GM10248 (cell line): ENCODE measurements around the gene C5orf52.
"Not testable (repeated sequence)": the region's sequence is repeated elsewhere in the genome, so short reads cannot be mapped to it uniquely, and the experiment has no call there.

ENCODE experiments used
- CTCF ChIA-PET: fragments of 300-600 bp; sonication (Branson Sonifier 250); formaldehyde crosslinking; extraction: SDS; loops from one replicate; lab custom pipeline; 2021; ENCODE audit warnings: antibody characterized with exemption; lab: Yijun Ruan, JAX
- POLR2A ChIA-PET: fragments of 350-650 bp; sonication (Branson Sonifier 250); formaldehyde crosslinking; extraction: SDS; loops from one replicate; lab custom pipeline; 2020; ENCODE audit warnings: antibody characterized with exemption; lab: Yijun Ruan, JAX
- DNase-seq: peaks from one replicate; pipeline ENCODE4 v3.0.0; 2012; ENCODE audit errors: extremely low spot score
- TF ChIP-seq, protein P1 (sequence below): IDR thresholded peaks from 2 replicates; pipeline ENCODE4 v1.5.1; 2012; ENCODE audit warnings: mild to moderate bottlenecking, low read depth; ENCODE audit errors: extremely low read depth, missing control alignments, control extremely low read depth

C5orf52 gene

DNA sequence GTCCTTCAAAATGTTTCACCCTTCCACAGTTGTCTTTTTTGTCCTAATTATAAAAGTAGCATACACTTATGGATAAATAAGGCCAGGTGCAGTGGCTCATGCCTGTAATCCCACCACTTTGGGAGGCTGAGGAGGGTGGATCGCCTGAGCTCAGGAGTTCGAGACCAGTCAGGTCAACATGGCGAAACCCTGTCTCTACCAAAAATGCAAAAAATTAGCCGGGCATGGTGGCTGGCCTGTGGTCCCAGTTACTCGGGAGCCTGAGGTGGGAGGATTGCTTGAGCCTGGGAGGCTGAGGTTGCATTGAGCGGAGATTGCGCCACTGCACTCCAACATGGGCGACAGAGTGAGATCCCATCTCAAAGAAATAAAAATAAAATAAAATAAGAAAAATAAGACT, 1.6 kb downstream of the C5orf52 start:
- ChIA-PET CTCF (no interaction called here), POLR2A (no interaction called here)
- TF ChIP-seq, protein P1, sequence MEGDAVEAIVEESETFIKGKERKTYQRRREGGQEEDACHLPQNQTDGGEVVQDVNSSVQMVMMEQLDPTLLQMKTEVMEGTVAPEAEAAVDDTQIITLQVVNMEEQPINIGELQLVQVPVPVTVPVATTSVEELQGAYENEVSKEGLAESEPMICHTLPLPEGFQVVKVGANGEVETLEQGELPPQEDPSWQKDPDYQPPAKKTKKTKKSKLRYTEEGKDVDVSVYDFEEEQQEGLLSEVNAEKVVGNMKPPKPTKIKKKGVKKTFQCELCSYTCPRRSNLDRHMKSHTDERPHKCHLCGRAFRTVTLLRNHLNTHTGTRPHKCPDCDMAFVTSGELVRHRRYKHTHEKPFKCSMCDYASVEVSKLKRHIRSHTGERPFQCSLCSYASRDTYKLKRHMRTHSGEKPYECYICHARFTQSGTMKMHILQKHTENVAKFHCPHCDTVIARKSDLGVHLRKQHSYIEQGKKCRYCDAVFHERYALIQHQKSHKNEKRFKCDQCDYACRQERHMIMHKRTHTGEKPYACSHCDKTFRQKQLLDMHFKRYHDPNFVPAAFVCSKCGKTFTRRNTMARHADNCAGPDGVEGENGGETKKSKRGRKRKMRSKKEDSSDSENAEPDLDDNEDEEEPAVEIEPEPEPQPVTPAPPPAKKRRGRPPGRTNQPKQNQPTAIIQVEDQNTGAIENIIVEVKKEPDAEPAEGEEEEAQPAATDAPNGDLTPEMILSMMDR = no peak
- DNase-seq = no peak

DNA sequence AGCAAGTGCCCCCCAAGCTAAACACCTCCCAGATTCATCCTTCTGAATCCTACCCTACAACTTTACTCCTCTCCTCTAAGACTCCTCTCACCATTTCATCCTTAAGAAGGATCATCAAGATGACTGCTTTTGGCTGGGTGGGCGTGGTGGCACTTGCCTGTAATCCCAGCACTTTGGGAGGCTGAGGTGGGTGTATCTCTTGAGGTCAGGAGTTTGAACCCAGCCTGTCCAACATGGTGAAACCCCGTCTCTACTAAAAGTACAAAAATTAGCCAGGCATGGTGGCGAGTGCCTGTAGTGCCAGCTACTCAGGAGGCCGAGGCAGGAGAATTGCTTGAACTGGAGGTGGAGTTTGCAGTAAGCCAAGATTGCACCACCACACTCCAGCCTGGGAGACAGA, 3.0 kb downstream of the C5orf52 start:
- POLR2A ChIA-PET, DNase-seq: not testable (repeated sequence)
- CTCF ChIA-PET = interaction anchor here (1.5 kb wide), 1 partner anchor 69 kb away, joined by 4 read pairs; no protein-coding TSS in a partner anchor

DNA sequence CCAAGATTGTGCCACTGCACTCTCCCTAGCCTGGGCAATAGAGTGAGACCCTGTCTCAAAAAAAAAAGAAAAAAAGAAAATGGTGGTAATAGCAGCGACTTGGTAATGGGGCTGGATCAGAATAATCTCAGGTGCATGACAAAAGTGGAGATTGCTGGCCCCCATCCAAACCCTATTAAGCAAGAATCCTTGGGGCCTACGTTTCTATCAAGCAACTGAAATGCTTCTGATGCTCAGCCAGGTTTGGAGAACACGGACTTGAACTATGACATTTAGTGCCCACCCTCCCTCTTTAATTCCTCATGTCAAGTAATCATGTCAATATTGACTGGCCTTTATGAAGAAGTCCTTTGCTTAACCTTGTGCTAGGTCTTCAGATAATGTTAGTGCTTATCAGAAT, 6.6 kb downstream of the C5orf52 start:
- POLR2A ChIA-PET = no interaction called here
- TF ChIP-seq, protein P1 = no peak
- no peak for DNase-seq
- CTCF ChIA-PET = no interaction called here

DNA sequence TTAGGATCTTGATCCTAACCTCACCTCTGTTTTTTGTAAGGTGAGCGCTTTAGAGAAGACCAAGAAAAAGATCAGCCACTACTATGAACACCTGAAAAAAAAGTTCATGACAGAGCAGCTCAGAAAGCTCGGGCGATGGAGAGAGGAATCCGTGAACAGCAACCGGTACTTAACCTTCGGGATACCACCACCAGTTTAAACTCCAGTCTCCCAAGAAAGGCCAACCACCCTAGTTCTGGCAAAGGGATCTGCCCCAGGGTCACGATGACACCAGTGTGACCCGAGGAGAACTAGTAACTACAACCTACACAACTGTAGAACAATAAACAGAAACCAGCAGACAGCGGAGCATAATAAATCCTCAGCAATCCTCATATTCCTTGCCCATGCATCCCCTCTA, 8.5 kb downstream of the C5orf52 start:
- ChIA-PET POLR2A (no interaction called here), CTCF (interaction anchor here (1.2 to 1.7 kb wide), 3 partner anchors 11 to 63 kb away, joined by 5 to 9 read pairs (median 7); partner anchors contain the start of gene LSM11)
- TF ChIP-seq, protein P1 = no peak
- no peak for DNase-seq

DNA sequence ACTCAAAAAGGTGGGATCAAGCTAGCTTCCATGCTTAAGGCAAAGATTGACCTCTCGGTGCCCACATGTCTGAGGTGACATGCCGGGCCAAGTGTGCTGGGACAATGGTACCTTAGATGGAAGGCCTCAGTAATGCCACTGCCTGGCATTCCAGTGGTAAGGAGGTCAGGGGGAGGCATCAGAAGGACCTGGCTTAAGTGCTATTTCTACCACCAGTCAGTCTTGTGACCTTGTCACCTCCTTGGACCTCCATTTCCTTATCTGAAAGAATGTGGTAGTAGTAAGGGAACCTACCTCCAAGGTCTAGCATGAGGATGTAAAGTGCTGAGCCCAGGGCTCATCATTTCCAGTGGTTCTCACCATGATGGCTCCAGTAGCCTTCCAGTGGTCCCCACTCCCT, 8.9 kb downstream of the C5orf52 start:
- TF ChIP-seq, protein P1 = no peak
- POLR2A ChIA-PET = no interaction called here
- no peak for DNase-seq
- CTCF ChIA-PET = interaction anchor here (1.2 to 5.6 kb wide), 4 partner anchors 12 to 63 kb away, joined by 5 to 22 read pairs (median 10); partner anchors contain the start of gene LSM11

DNA sequence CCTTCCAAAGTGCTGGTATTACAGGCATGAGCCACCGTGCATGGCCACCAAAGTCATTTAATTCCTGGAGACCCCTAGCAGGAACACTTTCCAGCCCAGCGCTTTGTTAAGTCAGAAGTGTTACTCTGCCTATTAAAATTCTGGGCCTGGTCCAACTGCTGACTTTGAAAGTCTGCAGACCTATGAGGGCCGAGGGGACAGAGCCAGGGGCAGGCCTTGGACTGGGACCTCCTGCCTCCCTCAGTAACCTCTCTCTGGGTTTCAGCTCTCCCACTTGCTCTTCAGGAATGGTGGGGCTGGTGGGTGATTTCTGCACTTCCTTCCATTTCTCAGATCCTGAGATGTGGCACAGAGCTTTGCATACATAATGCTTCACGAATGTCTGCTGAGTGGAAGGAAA, 9.7 kb downstream of the C5orf52 start:
- TF ChIP-seq, protein P1 = no peak
- DNase-seq = no peak
- ChIA-PET CTCF (interaction anchor here (0.7 to 5.6 kb wide), 3 partner anchors 12 to 62 kb away, joined by 3 to 22 read pairs (median 10); partner anchors contain the start of gene LSM11), POLR2A (no interaction called here)

DNA sequence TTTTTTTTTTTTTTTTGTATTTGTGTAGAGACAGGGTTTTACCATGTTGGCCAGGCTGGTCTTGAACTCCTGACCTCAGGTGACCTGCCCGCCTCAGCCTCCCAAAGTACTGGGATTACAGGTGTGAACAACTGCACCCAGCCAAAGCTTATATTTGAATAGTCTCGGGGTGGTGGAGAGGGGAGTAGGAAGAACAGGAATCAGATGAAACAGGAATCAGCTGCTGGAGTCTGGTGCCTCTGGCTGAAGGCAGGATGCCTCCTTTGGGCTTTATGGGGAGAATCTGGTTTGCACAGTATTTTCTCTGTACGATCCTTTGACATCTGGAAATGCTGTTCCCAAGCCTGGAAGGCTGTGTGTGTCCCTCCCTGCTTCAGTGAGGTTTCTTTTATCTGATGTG, 10.9 kb downstream of the C5orf52 start:
- no peak for DNase-seq
- POLR2A ChIA-PET = interaction anchor here (0.6 kb wide), 1 partner anchor 106 kb away, joined by 4 read pairs; no protein-coding TSS in a partner anchor
- TF ChIP-seq, protein P1 = no peak
- CTCF ChIA-PET = interaction anchor here (0.6 to 5.6 kb wide), 4 partner anchors 8 to 61 kb away, joined by 3 to 22 read pairs (median 8); partner anchors contain the start of gene LSM11

DNA sequence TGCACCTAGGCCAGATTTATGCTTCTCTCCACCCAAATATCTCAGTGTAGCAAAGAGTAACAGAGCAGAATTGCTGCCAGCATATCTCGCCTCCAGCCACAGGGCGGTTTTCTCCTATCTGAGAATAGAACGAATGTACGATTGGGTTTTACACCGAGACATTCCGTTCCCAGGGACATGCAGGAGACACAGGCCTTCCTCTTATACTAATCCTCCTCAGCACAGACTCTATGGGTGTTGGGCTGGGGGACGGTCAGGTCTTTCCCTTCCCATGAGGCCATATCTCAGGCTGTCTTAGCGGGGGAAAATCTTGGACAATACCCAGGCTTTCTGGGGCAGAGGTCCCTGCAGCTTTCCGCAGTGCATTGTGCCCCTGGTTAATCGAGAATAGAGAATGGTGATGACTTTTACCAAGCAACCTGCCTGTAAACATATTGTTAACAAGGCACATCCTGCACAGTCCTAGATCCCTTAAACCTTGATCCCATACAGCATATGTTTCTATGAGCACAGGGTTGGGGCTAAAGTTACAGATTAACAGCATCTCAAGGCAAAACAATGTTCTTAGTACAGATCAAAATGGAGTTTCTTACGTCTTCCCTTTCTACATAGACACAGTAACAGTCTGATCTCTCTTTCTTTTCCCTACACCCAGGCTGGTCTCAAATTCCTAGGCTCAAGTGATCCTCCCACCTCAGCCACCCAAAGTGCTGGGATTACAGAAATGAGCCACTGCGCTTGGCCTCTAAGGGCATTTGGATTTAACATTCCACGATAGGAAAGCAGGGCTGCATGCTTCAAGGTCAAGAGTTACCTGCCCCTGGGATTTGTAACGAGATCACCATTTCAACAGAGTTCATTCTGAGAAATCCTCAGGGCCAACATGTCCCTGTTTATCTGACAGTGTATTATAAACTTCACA, 15.2 kb downstream of the C5orf52 start:
- CTCF ChIA-PET = interaction anchor here (2.5 kb wide), 1 partner anchor 57 kb away, joined by 9 read pairs; the partner anchor contains the start of gene LSM11
- POLR2A ChIA-PET, DNase-seq: not testable (repeated sequence)
